ENCODE data around the gene RAB1A.
"Not testable (repeated sequence)": the region's sequence is repeated elsewhere in the genome, so short reads cannot be mapped to it uniquely, and the experiment has no call there.

Gene RAB1A

GRCh38 chr2:65129826-65130663 lies at the start of gene RAB1A:
TSS of gene RAB1A (minus strand) at chr2:65130106. CDS start at chr2:65129915, 191 bp downstream.
- peak; percentile 99 to 100 for DNase-seq

- no peak for DNase-seq
Observed at GRCh38 chr2:65177751-65178442, 48.0 kb upstream of the RAB1A start.

- no peak for DNase-seq
Observed at GRCh38 chr2:65175894-65176530, 46.1 kb upstream of the RAB1A start.

GRCh38 chr2:65174031-65174430 lies 44.1 kb upstream of the RAB1A start:
- not testable (repeated sequence) for DNase-seq

- DNase-seq, result no peak
Observed at GRCh38 chr2:65172994-65173790, 43.3 kb upstream of the RAB1A start.

- DNase-seq, result not testable (repeated sequence)
Observed at GRCh38 chr2:65170611-65171477, 40.9 kb upstream of the RAB1A start.

GRCh38 chr2:65169760-65170136 lies 39.8 kb upstream of the RAB1A start:
- DNase-seq, result no peak

- DNase-seq, result no peak
Observed at GRCh38 chr2:65165558-65165957, 35.7 kb upstream of the RAB1A start.

GRCh38 chr2:65164426-65164891 lies 34.6 kb upstream of the RAB1A start:
- DNase-seq, result no peak

GRCh38 chr2:65161551-65162100 lies 31.7 kb upstream of the RAB1A start:
- DNase-seq, result no peak

- no peak for DNase-seq
Observed at GRCh38 chr2:65159906-65160305, 30.0 kb upstream of the RAB1A start.

- DNase-seq, result no peak
Observed at GRCh38 chr2:65159261-65159660, 29.4 kb upstream of the RAB1A start.

GRCh38 chr2:65158557-65158956 lies 28.7 kb upstream of the RAB1A start:
- no peak for DNase-seq

GRCh38 chr2:65157856-65158255 lies 27.9 kb upstream of the RAB1A start:
- not testable (repeated sequence) for DNase-seq

GRCh38 chr2:65156041-65156440 lies 26.1 kb upstream of the RAB1A start:
- no peak for DNase-seq

GRCh38 chr2:65153515-65153914 lies 23.6 kb upstream of the RAB1A start:
- DNase-seq, result no peak

- DNase-seq, result no peak
Observed at GRCh38 chr2:65146078-65146477, 16.2 kb upstream of the RAB1A start.

GRCh38 chr2:65144571-65144970 lies 14.7 kb upstream of the RAB1A start:
- DNase-seq, result no peak

- DNase-seq, result peak in 1 of 2 donors; percentile 32
Observed at GRCh38 chr2:65142515-65142914, 12.6 kb upstream of the RAB1A start.

- DNase-seq, result no peak
Observed at GRCh38 chr2:65137197-65137775, 7.4 kb upstream of the RAB1A start.

GRCh38 chr2:65136253-65136652 lies 6.3 kb upstream of the RAB1A start:
- no peak for DNase-seq

Data from CD4-positive, alpha-beta T cell treated with Interferon alpha-2 for 1 hour (primary cell).